Parathyroid adenoma (tissue), 2 donors: Measurements from ENCODE around the gene KATNA1.
A peak's percentile ranks its signal among the peaks of the same experiment; 100 is the strongest.

Experiments
- H2AFZ ChIP-seq: fragments of 300-600 bp; sonication (generic); one replicate; pipeline ENCODE4 v1.7.0; 2017; ENCODE audit warnings: antibody characterized with exemption, mild to moderate bottlenecking
- H3K27ac ChIP-seq: fragments of 300-600 bp; sonication (generic); one replicate; pipeline ENCODE4 v1.7.0; 2017
- H3K27me3 ChIP-seq: fragments of 300-600 bp; sonication (generic); one replicate; pipeline ENCODE4 v1.7.0; 2017; ENCODE audit warnings: low read length; ENCODE audit not compliant: control insufficient read depth, insufficient read depth
- H3K36me3 ChIP-seq: fragments of 300-600 bp; sonication (generic); one replicate; pipeline ENCODE4 v1.7.0; 2017; ENCODE audit warnings: low read length; ENCODE audit not compliant: control insufficient read depth, insufficient read depth
- H3K4me1 ChIP-seq: fragments of 300-600 bp; sonication (generic); one replicate; pipeline ENCODE4 v1.7.0; 2017; ENCODE audit warnings: control low read depth
- H3K4me2 ChIP-seq: fragments of 300-600 bp; sonication (generic); one replicate; pipeline ENCODE4 v1.7.0; 2017; ENCODE audit warnings: low read length
- H3K4me3 ChIP-seq: fragments of 300-600 bp; sonication (generic); one replicate; pipeline ENCODE4 v1.7.0; 2017; ENCODE audit warnings: low read depth, low read length
- H3K79me2 ChIP-seq: fragments of 300-600 bp; sonication (generic); one replicate; pipeline ENCODE4 v1.7.0; 2017; ENCODE audit warnings: control low read depth
- H3K9ac ChIP-seq: fragments of 300-600 bp; sonication (generic); one replicate; pipeline ENCODE4 v1.7.0; 2017; ENCODE audit warnings: mild to moderate bottlenecking
- H3K9me3 ChIP-seq: fragments of 300-600 bp; sonication (generic); one replicate; pipeline ENCODE4 v1.7.0; 2017; ENCODE audit warnings: low read length; ENCODE audit not compliant: control insufficient read depth
- CTCF ChIP-seq: fragments of 300-600 bp; sonication (generic); IDR thresholded peaks from one replicate; pipeline ENCODE4 v1.7.0; 2017; ENCODE audit warnings: antibody characterized with exemption, mild to moderate bottlenecking
- donor health status: primary hyperparathyroidism.

The KATNA1 gene

DNA sequence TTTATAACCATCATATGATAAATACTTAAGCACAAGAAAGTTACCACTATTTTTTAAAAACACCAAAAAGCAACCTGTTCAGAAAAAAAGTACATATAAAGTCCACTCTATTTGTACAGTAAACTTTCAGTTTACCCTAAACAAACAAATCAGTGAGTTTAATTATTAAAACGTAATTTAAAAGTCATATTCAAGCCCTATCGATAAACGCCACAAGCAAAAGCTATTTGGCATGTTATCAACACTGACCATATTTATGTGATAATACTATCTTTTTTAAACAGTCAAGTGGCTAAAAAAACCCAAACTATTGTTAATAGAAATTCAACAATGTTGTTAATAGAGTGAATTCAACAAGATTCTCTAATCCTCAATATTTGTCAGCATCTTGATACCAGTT is 1.9 kb downstream of the KATNA1 start:
- Histone ChIP-seq H2AFZ (no peak overlapping the region), H3K36me3 (no peaks in the 10 kb centered on the region), H3K27me3 (no peaks in the 10 kb centered on the region), H3K27ac (no peak overlapping the region), H3K79me2 (peaks cover 26% of the 10 kb centered on the region), H3K4me1 (peaks cover 3% of the 10 kb centered on the region), H3K9ac (no peak overlapping the region), H3K4me2 (peak overlapping the region; percentile 95), H3K9me3 (no peaks in the 10 kb centered on the region), H3K4me3 (peak overlapping the region; percentile 3)
- TF ChIP-seq CTCF: no peak

DNA sequence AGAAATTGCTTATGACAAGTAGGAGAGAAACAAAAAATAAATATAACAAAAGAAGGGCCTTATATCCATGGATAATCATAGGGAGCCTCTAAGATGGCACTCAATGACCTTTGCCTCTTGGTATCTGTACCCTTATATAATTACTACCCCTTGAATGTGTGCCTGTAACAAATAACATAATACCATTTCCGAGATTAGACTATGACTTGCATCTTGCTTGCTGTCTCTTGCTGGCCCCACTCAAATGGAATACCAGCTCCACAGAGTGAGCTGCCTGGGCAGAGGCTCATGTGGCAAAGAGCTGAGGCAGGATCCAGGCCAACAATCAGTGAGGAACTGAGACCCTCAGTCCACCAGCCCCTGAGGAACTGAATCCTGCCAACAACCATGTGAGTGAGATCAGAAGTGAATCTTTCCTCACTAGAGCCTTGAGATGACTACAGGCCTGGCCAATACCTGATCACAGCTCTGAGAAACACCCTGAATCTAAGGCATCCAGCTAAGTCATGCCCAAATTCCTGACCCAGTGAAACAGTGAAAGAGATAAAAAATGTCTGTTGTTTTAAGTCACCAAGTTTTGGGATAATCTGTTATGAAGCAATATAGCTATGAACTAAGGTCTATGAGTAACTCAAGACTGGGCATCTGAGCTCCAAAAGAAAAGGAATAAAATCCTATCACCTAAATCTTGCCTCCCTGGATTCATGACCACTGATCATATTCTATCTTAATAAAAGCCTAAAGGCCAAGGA is 5.5 kb downstream of the KATNA1 start:
- no peaks in the 10 kb centered on the region for H3K27me3 ChIP-seq
- H3K27ac ChIP-seq: no peak overlapping the region
- no peak overlapping the region for H2AFZ ChIP-seq
- no peak overlapping the region for H3K4me3 ChIP-seq
- no peak overlapping the region for H3K4me2 ChIP-seq
- H3K9ac ChIP-seq: no peak overlapping the region
- no peaks in the 10 kb centered on the region for H3K36me3 ChIP-seq
- peaks cover 26% of the 10 kb centered on the region for H3K79me2 ChIP-seq
- no peaks in the 10 kb centered on the region for H3K9me3 ChIP-seq
- TF ChIP-seq CTCF: no peak
- H3K4me1 ChIP-seq: no peaks in the 10 kb centered on the region

- Histone ChIP-seq H3K27me3 (no peaks in the 10 kb centered on the region), H3K9ac (no peak overlapping the region), H3K4me2 (no peak overlapping the region), H3K9me3 (no peaks in the 10 kb centered on the region), H3K4me3 (no peak overlapping the region), H3K4me1 (no peaks in the 10 kb centered on the region), H2AFZ (no peak overlapping the region), H3K27ac (no peak overlapping the region), H3K79me2 (no peaks in the 10 kb centered on the region), H3K36me3 (no peaks in the 10 kb centered on the region)
- no peak for TF ChIP-seq CTCF
These were observed 12.4 kb downstream of the KATNA1 start for GRCh38 chr6:149636124-149636523.

DNA sequence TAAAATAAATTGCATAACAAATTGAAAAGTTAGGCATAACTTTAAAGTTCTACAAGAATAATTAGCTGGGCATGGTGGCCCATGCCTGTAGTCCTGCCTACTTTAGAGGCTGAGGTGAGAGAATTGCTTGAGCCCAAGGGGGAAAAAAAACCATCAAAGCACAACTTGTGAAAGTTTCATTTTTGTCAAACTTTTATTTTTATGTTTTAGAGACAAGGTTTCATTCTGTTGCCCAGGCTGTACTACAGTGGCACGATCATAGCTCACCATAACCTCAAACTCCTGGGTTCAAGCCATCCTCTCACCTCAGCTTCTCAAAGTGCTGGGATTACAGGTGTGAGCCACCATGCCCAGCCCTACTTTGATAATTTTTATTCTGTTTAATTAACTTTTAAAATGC is 14.2 kb downstream of the KATNA1 start:
- no peaks in the 10 kb centered on the region for H3K27me3 ChIP-seq
- H3K9me3 ChIP-seq: no peaks in the 10 kb centered on the region
- no peak overlapping the region for H3K4me3 ChIP-seq
- no peak overlapping the region for H3K4me2 ChIP-seq
- no peak overlapping the region for H3K9ac ChIP-seq
- H3K36me3 ChIP-seq: no peaks in the 10 kb centered on the region
- TF ChIP-seq CTCF: no peak
- no peaks in the 10 kb centered on the region for H3K79me2 ChIP-seq
- H2AFZ ChIP-seq: no peak overlapping the region
- H3K27ac ChIP-seq: no peak overlapping the region
- no peaks in the 10 kb centered on the region for H3K4me1 ChIP-seq
